ENCODE measurements around the gene LASP1. TPM values are rescaled to one million over a fixed set of nuclear protein-coding genes. Genes with fewer than 3 reads are reported as not detected.

Gene LASP1
- total and polyA plus RNA-seq, 2 of the 8 experiments (the other 6 are each of a cell fraction or from before 2014, with no cell fraction given): 114 to 180 TPM

DNA sequence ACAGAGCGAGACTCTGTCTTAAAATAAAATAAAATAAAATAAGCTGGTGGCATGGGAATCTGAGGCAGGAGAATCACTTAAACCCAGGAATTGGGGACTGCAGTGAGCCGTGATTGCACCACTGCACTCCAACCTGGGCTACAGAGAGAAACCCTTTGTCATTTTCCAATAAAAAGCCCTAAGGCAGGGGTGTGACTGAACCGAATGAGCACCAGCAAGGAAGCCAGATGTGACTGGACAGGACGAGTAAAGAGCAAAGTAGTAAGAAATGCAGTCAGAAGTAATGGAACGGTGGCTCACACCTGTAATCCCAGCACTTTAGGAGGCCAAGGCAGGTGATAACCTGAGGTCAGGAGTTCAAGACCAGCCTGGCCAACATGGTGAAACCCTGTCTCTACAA lies 12.6 kb upstream of the LASP1 start:
- no peak overlapping the region for H3K18ac ChIP-seq (ENCODE audit: extremely low read depth, low read length)
- H3K4me3 ChIP-seq (ENCODE audit: extremely low read depth in 1 of 4, insufficient read depth in 2 of 4, low read depth in 3 of 4, low read length in 4 of 4): no peak overlapping the region
- peaks cover 4 to 5% of the 10 kb centered on the region in 2 experiments for H4K20me1 ChIP-seq (replicated peaks in 1 of 2; ENCODE audit: control insufficient read depth in 1 of 2, insufficient read depth in 2 of 2, low read length in 2 of 2)
- no peak overlapping the region for H2AFZ ChIP-seq (ENCODE audit: low read length)
- H4K8ac ChIP-seq (ENCODE audit: extremely low read depth, insufficient read depth, low read length): no peak overlapping the region
- H3K79me2 ChIP-seq (ENCODE audit: control insufficient read depth in 1 of 2, insufficient read depth in 2 of 2, low read length in 2 of 2): peaks cover 12 to 13% of the 10 kb centered on the region in 2 experiments
- no peak overlapping the region for H2BK12ac ChIP-seq (ENCODE audit: low read depth, low read length)
- H2AK5ac ChIP-seq (ENCODE audit: low read depth, low read length): no peak overlapping the region
- H3K27ac ChIP-seq (ENCODE audit: low read depth, low read length): no peak overlapping the region
- H3K4me1 ChIP-seq (replicated peaks in 1 of 4; ENCODE audit: control insufficient read depth in 3 of 4, insufficient read depth in 4 of 4, low read length in 3 of 4): peaks cover 0 to 2% (median 0%) of the 10 kb centered on the region in 4 experiments; a peak in 1 of 7 replicates
- no peak for FAIRE-seq
- no peak overlapping the region for H2BK5ac ChIP-seq (ENCODE audit: low read depth, low read length)
- H2BK120ac ChIP-seq (replicated peaks; ENCODE audit: low read depth, low read length): no peak overlapping the region
- H3K9me3 ChIP-seq (ENCODE audit: insufficient read depth in 2 of 2, low read depth in 1 of 2, low read length in 1 of 2): no peaks in the 10 kb centered on the region
- H3K4me2 ChIP-seq (ENCODE audit: insufficient read depth in 1 of 2, low read depth in 2 of 2, low read length in 2 of 2): no peak overlapping the region
- H3K27me3 ChIP-seq (replicated peaks in 1 of 4; ENCODE audit: control insufficient read depth in 3 of 4, extremely low read depth in 1 of 4, insufficient read depth in 3 of 4, low read length in 3 of 4): no peaks in the 10 kb centered on the region
- no peak overlapping the region for H3K56ac ChIP-seq (replicated peaks; ENCODE audit: insufficient read length, low read depth, low read length)
- H4K91ac ChIP-seq (replicated peaks; ENCODE audit: insufficient read length, low read length): no peak overlapping the region
- no peaks in the 10 kb centered on the region for H3K79me1 ChIP-seq (ENCODE audit: low read depth, low read length)
- no peak overlapping the region for H2BK20ac ChIP-seq (ENCODE audit: low read length)
- H3K9ac ChIP-seq (replicated peaks in 1 of 4; ENCODE audit: extremely low read depth in 1 of 4, low read depth in 3 of 4, low read length in 3 of 4): no peak overlapping the region; a peak in 1 of 7 replicates
- H3K23ac ChIP-seq (ENCODE audit: insufficient read length): no peak overlapping the region
- H3K4ac ChIP-seq (replicated peaks; ENCODE audit: insufficient read length, low read depth, low read length): no peak overlapping the region
- WGBS, 2 experiments (ENCODE audit: extremely low coverage in 1 of 2, insufficient coverage in 1 of 2, insufficient read length in 1 of 2, insufficient replicate concordance in 2 of 2, low coverage in 1 of 2, low lambda C conversion rate in 2 of 2, missing lambda C conversion rate in 1 of 2): 86% methylated on average over 5 of the region's 5 CpGs; no CpG with 5 or more reads in 1 of the 2 experiments
- H3K36me3 ChIP-seq (ENCODE audit: control insufficient read depth in 2 of 4, insufficient read depth in 4 of 4, low read length in 3 of 4): peaks cover 3 to 8% (median 6%) of the 10 kb centered on the region in 4 experiments; a peak in 7 of 8 replicates
- ChIA-PET POLR2A (ENCODE audit: partially characterized antibody) (interaction anchor here (0.8 to 1.6 kb wide), 5 partner anchors 7 to 15 kb away, joined by 3 to 6 read pairs (median 3); no protein-coding TSS in a partner anchor), CTCF (ENCODE audit: partially characterized antibody) (interaction anchor here (0.7 to 1.8 kb wide), 5 partner anchors 7 to 66 kb away, joined by 3 to 5 read pairs (median 4); no protein-coding TSS in a partner anchor)
- H3K14ac ChIP-seq (ENCODE audit: insufficient read length): no peak overlapping the region
- H4K5ac ChIP-seq (ENCODE audit: insufficient read length, low read depth, low read length): no peak overlapping the region
- H3K23me2 ChIP-seq (ENCODE audit: low read depth, low read length): peaks cover 4% of the 10 kb centered on the region
- H2BK15ac ChIP-seq (ENCODE audit: low read length): no peak overlapping the region
- DNase-seq (ENCODE audit: low read depth in 1 of 2, low spot score in 2 of 2): no peak
- TF ChIP-seq HDAC6 (IDR thresholded peaks at IDR 0.05; ENCODE audit: low read depth, low read length) (no peak), HDAC2 (IDR thresholded peaks at IDR 0.05; ENCODE audit: borderline replicate concordance in 1 of 2, low read depth in 2 of 2, low read length in 2 of 2) (no peak), CHD1 (IDR thresholded peaks at IDR 0.05; ENCODE audit: low read depth, low read length) (no peak), SIX5 (IDR thresholded peaks at IDR 0.05; ENCODE audit: low read depth, low read length) (no peak)

Measured in H1 (cell line).